Neuron (in vitro differentiated cells): ENCODE data around the gene ISOC2.
"Not testable (repeated sequence)": the region's sequence is repeated elsewhere in the genome, so short reads cannot be mapped to it uniquely, and the experiment has no call there.

Experiments
- H2AFZ ChIP-seq: one replicate; pipeline ENCODE4 v1.6.1; 2013; ENCODE audit warnings: low read depth, mild to moderate bottlenecking, inconsistent platforms, low read length, moderate library complexity
- H3K27me3 ChIP-seq: one replicate; pipeline ENCODE4 v1.6.1; 2013; ENCODE audit warnings: low read length; ENCODE audit not compliant: insufficient read depth
- H3K36me3 ChIP-seq: one replicate; pipeline ENCODE4 v1.6.1; 2013; ENCODE audit warnings: low read length; ENCODE audit not compliant: insufficient read depth
- H3K4me1 ChIP-seq: one replicate; pipeline ENCODE4 v1.6.1; 2013; ENCODE audit warnings: low read length; ENCODE audit not compliant: insufficient read depth
- H3K4me3 ChIP-seq: 2 replicates; pipeline ENCODE4 v1.5.1; 2013; ENCODE audit warnings: mild to moderate bottlenecking, low read length, moderate library complexity
- H3K9me3 ChIP-seq: one replicate; pipeline ENCODE4 v1.6.1; 2013; ENCODE audit warnings: low read length

ISOC2 gene

DNA sequence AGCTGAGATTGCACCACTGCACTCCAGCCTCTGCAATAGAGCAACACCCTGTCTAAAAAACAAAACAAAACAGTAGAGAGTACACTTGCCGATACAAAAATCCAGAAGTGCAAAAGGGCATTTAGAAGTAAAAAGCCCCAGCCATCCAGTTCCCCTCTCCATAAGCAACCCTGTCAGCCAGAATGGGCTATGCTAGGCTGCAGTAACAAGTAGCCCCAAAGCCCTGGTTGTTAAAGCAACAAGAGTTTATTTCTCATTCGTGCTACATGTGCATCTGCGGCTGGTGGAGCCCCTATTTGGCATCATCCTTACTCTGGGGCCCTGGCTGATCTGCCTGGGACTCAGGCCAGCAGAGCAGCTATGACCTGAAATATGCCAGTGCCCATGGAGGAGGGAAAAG lies 36.9 kb downstream of the ISOC2 start:
- H2AFZ ChIP-seq = no peak overlapping the region
- no peaks in the 10 kb centered on the region for H3K27me3 ChIP-seq
- no peak overlapping the region for H3K4me3 ChIP-seq
- H3K36me3 ChIP-seq = no peaks in the 10 kb centered on the region
- H3K9me3 ChIP-seq = peaks cover 4% of the 10 kb centered on the region
- no peaks in the 10 kb centered on the region for H3K4me1 ChIP-seq

DNA sequence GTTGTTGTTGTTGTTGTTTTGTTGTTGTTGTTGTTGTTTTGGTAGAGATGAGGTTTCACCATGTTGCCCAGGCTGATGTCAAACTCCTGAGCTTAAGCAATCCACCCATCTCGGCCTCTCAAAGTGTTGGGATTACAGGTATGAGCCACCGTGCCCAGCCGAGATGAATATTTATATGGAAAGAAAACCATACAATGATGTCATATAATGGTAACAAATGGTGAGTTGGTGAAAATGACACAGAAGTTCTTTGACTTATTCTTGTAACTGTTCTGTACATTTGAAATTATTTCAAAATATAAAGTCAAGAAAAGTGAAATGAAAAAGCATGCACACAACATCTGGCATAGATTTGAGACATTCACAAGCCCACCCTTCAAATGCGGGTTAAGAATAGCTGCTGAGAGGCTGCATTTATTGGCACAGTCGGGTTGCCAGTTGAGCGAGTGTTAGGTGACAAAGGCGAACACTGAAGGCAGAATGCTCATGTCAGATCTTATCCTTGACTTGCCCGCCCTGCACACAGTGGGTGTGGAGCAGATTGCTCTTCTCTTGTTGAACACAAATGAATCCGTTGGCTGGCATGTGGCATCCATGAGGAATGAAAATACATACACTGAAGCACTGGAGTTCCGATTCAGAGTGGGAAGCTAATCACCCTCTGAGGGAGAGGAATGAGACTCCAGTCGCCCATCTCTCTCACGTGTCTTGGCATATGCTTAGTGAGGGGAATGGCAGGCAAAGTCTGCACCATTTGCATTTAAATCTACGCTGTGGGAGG lies 38.0 kb downstream of the ISOC2 start:
- peaks cover 4% of the 10 kb centered on the region for H3K9me3 ChIP-seq
- no peak overlapping the region for H2AFZ ChIP-seq
- no peaks in the 10 kb centered on the region for H3K27me3 ChIP-seq
- H3K4me1 ChIP-seq = no peaks in the 10 kb centered on the region
- no peaks in the 10 kb centered on the region for H3K36me3 ChIP-seq
- H3K4me3 ChIP-seq = no peak overlapping the region

DNA sequence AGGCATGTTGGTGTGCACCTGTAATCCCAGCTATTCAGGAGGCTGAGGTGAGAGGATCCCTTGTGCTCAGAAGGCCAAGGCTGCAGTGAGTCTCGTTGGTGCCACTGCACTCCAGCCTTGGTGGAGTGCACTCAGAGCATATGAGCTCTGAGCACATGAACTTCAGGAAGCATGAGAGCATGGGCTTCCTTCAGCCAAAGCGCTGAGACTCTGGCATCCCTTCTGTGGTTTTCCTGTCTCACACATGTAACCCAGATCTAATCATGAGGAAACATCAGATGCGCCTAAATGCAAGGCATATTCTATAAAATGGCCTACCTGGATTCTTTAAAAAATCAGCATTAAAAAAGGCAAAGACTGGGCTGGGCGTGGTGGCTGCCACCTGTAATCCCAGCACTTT lies 40.2 kb downstream of the ISOC2 start:
- not testable (repeated sequence) for H3K9me3 ChIP-seq

DNA sequence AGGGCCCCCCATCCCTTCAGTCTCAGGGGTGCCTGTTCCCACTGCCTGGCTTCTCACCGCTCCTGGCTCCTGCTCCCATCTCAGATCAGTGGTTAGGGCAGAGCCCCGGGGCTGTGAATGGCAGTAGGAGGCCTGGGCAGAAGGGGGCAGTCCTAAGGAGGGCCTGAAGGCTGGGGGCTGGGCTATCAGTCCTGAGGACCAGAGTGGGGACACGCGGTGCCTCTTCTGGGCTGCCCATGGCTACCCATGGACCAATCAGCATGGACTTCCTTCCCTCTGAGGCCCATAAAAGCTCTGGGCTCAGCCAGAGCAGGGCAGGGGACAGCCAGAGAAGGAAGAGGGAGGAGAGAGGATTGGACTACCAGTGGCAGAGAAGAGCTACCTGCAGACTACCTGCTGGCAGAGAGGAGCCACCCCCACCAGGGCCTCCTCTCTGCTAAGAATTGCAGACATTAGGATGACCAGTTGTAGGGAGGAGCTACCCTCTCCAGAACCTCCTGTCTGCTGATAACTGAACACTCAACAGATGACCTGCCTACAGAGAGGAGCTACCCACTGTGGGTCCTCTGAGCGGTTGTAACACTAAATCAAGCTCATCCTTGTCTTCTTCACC lies 41.7 kb downstream of the ISOC2 start:
- H3K4me3 ChIP-seq = no peak overlapping the region
- H3K27me3 ChIP-seq = no peaks in the 10 kb centered on the region
- H3K36me3 ChIP-seq = no peaks in the 10 kb centered on the region
- H3K9me3 ChIP-seq = peaks cover 4% of the 10 kb centered on the region
- peaks cover 3% of the 10 kb centered on the region for H3K4me1 ChIP-seq
- no peak overlapping the region for H2AFZ ChIP-seq

More for the DNA sequence above, 40.2 kb downstream of the ISOC2 start:
- not testable (repeated sequence) for H2AFZ ChIP-seq, H3K27me3 ChIP-seq, H3K4me1 ChIP-seq, H3K4me3 ChIP-seq, H3K36me3 ChIP-seq

DNA sequence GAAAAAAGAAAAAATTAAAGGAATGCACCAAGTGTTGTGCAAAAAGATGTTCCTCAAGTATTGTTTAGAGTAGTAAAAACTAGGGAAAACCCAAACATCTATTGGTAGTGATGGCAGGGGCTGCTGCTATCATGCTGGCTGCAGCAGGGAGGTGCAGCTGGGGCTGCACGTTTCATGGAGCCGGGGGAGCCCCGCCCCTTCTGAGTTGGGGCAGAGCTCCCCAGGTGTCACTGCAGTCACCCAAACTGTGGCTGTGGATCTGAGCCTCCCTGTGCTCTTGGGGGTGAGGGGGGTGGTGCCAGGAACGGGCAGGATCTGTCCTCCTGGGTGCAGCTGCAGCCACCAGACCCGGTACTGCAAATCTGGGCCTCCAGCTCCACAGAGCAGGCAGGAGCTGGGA lies 42.3 kb downstream of the ISOC2 start:
- H3K27me3 ChIP-seq = no peaks in the 10 kb centered on the region
- H2AFZ ChIP-seq = no peak overlapping the region
- peaks cover 3% of the 10 kb centered on the region for H3K4me1 ChIP-seq
- H3K9me3 ChIP-seq = peaks cover 4% of the 10 kb centered on the region
- H3K36me3 ChIP-seq = no peaks in the 10 kb centered on the region
- no peak overlapping the region for H3K4me3 ChIP-seq

DNA sequence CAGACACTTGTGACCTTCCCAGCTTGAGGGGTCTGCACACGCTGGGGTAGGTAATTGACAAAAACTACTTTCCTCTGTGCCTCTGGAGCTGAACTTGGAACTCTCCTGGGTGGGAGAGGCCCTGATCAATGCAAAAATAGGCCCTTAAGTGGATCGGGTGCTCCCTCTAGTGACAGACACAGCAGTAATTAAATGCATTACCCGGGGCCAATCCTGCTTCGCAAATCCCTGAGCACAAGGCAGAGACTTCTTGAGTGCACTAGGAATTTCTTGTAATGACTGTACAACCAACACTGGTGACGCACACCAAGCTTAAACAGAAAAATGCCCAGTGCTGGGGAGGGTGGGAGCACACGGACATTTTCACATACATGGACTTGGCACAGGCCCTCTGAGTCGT lies 43.3 kb downstream of the ISOC2 start:
- Histone ChIP-seq H3K4me3 (no peak overlapping the region), H3K27me3 (no peaks in the 10 kb centered on the region), H3K9me3 (peaks cover 4% of the 10 kb centered on the region), H3K4me1 (peaks cover 3% of the 10 kb centered on the region), H3K36me3 (no peaks in the 10 kb centered on the region), H2AFZ (no peak overlapping the region)

DNA sequence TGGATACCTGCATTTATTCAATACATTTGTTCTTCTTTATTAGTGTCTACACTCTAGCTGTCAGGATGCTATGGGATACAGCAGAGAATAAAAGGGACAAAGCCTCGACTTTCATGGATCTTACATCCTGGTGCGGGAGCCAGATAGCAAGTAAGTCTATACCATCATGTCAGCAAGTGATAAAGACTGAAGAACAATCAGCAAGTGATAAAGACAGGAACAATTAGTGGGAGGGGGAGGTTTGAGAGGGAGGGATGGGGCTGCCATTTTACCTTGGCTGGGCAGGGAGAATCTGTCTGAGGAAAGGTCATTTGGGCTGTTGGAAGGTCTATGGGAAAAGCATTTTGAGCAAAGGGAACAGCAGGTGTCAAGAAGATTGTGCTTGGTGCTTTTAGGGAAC lies 51.3 kb downstream of the ISOC2 start:
- H3K9me3 ChIP-seq = no peaks in the 10 kb centered on the region
- no peak overlapping the region for H2AFZ ChIP-seq
- H3K4me1 ChIP-seq = peaks cover 20% of the 10 kb centered on the region
- no peak overlapping the region for H3K4me3 ChIP-seq
- no peaks in the 10 kb centered on the region for H3K27me3 ChIP-seq
- H3K36me3 ChIP-seq = peaks cover 16% of the 10 kb centered on the region

DNA sequence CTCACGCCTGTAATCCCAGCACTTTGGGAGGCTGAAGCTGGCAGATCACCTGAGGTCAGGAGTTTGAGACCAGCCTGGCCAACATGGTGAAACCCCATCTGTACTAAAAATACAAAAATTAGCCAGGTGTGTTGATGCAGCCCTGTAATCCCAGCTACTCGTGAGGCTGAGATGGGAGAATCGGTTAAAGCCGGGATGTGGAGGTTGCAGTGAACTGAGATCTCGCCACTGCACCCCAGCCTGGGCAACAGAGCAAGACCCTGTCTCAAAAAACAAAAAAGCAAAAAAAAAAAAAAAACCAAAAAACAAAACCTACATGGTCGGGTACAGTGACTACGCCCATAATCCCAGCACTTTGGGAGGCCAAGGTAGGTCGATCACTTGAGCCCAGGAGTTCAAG lies 52.3 kb downstream of the ISOC2 start:
- Histone ChIP-seq H3K36me3 (peaks cover 22% of the 10 kb centered on the region), H3K4me1 (peaks cover 20% of the 10 kb centered on the region)
- H2AFZ ChIP-seq, H3K4me3 ChIP-seq, H3K9me3 ChIP-seq, H3K27me3 ChIP-seq: not testable (repeated sequence)

DNA sequence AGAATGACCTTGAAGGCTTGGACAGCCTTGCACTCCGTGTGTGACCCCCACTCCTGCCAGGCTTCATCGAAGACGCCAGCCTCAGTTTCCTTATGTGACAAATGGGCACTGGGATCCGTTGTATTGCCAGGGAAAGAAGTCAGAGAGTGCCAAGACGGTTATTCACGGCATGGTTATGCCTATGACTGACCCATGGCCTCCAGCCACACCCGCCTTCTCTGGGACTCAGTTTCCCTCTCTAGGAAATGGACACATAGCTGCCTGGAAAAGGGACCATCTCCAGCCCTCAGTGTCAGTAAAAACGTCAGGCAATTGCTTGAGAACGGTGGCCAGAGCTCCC lies 52.9 kb downstream of the ISOC2 start:
- H3K4me1 ChIP-seq = peaks cover 20% of the 10 kb centered on the region
- H2AFZ ChIP-seq = no peak overlapping the region
- no peaks in the 10 kb centered on the region for H3K9me3 ChIP-seq
- peaks cover 26% of the 10 kb centered on the region for H3K36me3 ChIP-seq
- H3K27me3 ChIP-seq = no peaks in the 10 kb centered on the region
- H3K4me3 ChIP-seq = peak overlapping the region; percentile 28

DNA sequence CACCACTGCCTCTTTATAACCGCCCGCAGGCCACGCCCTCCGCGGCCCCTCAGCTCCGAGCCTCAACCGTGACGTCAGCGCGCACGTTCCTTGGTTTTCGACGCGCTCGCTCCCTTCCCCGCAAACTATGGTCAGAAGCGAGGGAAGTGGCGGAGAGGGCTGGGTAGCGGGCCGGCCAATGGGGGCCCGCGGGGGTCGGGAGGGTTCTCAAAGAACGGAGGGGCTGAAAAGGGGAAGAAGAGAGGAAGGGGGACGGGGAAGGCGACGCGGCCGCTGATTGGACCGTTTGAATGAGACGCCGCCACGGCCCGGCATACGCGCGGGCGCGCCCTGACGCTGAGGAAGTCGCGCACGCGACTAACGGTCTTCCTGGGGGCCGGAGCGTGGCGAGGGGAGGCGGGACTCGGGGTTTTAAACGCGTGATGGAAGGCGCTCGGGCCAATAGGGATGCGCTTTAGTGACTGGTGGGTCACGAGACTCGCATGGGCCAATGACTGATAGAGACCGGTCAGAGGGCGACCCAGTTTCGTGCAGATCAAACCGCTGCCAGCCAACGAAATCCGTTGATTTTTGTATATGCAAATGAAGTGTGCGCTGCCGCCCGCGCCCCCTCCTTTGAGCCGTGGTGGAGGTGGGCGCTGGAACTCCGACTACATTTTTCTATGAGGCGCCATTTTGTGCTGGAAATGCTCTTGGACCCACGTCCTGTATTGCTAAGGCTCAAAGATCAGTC lies 53.5 kb downstream of the ISOC2 start:
- no peak overlapping the region for H2AFZ ChIP-seq
- peaks cover 20% of the 10 kb centered on the region for H3K4me1 ChIP-seq
- no peaks in the 10 kb centered on the region for H3K9me3 ChIP-seq
- peaks cover 31% of the 10 kb centered on the region for H3K36me3 ChIP-seq
- H3K27me3 ChIP-seq = no peaks in the 10 kb centered on the region
- peak overlapping the region; percentile 60 for H3K4me3 ChIP-seq

DNA sequence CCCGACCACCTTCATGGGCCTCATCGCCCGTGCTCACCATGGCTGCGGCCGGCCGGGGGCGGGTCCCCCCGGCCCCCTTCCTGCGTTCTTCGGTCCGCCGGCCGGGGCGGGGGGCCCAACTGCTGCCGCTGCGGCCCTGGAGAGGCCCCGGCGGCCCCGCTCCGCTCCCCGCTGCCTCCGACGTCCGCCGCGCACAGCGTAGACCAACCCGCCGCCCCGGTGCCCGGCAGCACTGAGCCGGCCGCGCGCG lies 54.0 kb downstream of the ISOC2 start, which contains the start of gene UBE2S:
Gene UBE2S (minus strand): TSS at position 239 of the 250 bp plus-strand sequence. CDS start 199 bp downstream, at position 40.
- not testable (repeated sequence) for H3K9me3 ChIP-seq, H2AFZ ChIP-seq, H3K27me3 ChIP-seq
- Histone ChIP-seq H3K36me3 (peaks cover 36% of the 10 kb centered on the region), H3K4me3 (peak within 1 kb of the TSS; percentile 60), H3K4me1 (peaks cover 20% of the 10 kb centered on the region)

DNA sequence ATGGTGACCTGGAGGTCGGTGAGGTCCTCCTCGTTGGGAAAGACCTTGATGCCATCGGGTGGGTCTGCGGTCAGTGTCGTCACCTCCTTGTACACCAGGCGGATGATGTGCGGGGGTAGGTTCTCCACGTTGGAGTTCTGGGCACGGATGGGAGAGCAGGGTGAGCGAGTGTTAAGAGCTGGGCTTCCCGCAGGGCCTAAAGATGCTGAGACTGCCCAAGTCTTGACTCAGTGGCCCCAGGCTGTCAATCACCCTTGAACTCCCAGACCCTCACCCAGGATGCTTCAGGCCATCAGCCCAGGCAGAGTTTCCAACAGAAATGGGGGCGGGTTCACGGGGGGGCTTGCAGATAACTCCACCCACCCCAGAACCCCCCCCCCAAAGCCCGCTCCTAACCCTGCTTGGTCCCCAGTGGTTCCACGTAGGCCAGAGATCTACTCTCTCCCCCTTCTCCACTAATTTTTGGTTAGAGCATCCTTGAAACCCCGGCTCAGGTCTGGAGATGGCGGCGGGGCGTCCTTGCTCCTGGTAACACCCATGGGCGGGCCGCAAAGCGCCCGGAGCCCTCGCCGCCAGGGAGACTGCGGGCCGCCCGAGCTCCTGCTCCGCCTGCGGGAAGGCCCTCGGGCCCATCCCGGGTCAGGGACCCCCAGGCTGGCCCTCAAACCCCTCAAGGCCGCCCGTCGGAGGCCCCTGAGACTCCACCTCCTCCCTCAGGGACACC lies 54.5 kb downstream of the ISOC2 start:
- no peaks in the 10 kb centered on the region for H3K9me3 ChIP-seq
- H3K4me3 ChIP-seq = peak overlapping the region; percentile 60
- no peaks in the 10 kb centered on the region for H3K27me3 ChIP-seq
- no peak overlapping the region for H2AFZ ChIP-seq
- H3K36me3 ChIP-seq = peaks cover 41% of the 10 kb centered on the region
- peaks cover 20% of the 10 kb centered on the region for H3K4me1 ChIP-seq
